Ramos (cell line): ENCODE results near the gene RAPGEF2.
"Not testable (repeated sequence)": the region's sequence is repeated elsewhere in the genome, so short reads cannot be mapped to it uniquely, and the experiment has no call there.

Experiments used
- in situ Hi-C: fragments of 300-500 bp; cut with MboI; formaldehyde crosslinking; loops from one replicate; pipeline ENCODE4 v1.14.3; 2022; ENCODE audit warnings: low sequenced_read_pairs; ENCODE audit not compliant: unreplicated experiment

The RAPGEF2 gene

GRCh38 chr4:159102622-159103383 is at the start of gene RAPGEF2:
Gene RAPGEF2, plus strand, starts transcription at chr4:159103079. Its CDS starts 1,084 bp downstream, at chr4:159104163.
- in situ Hi-C loops: no loop called here

GRCh38 chr4:159055833-159056232 is 47.0 kb upstream of the RAPGEF2 start:
- in situ Hi-C loops: no loop called here

GRCh38 chr4:159060161-159060560 is 42.7 kb upstream of the RAPGEF2 start:
- in situ Hi-C loops: no loop called here

GRCh38 chr4:159062381-159062780 is 40.5 kb upstream of the RAPGEF2 start:
- in situ Hi-C loops: no loop called here

GRCh38 chr4:159065513-159066240 is 37.2 kb upstream of the RAPGEF2 start:
- in situ Hi-C loops: no loop called here

- in situ Hi-C loops: not testable (repeated sequence)
These were observed 34.7 kb upstream of the RAPGEF2 start for GRCh38 chr4:159068139-159068538.

- in situ Hi-C loops: no loop called here
These were observed 33.0 kb upstream of the RAPGEF2 start for GRCh38 chr4:159069922-159070321.

GRCh38 chr4:159070742-159071141 is 32.1 kb upstream of the RAPGEF2 start:
- in situ Hi-C loops: no loop called here

- in situ Hi-C loops: no loop called here
These were observed 31.5 kb upstream of the RAPGEF2 start for GRCh38 chr4:159071178-159071968.

- in situ Hi-C loops: no loop called here
These were observed 30.7 kb upstream of the RAPGEF2 start for GRCh38 chr4:159071969-159072765.

- in situ Hi-C loops: no loop called here
These were observed 27.3 kb upstream of the RAPGEF2 start for GRCh38 chr4:159075531-159075932.

GRCh38 chr4:159077018-159077417 is 25.9 kb upstream of the RAPGEF2 start:
- in situ Hi-C loops: not testable (repeated sequence)

GRCh38 chr4:159077702-159078495 is 25.0 kb upstream of the RAPGEF2 start:
- in situ Hi-C loops: no loop called here

GRCh38 chr4:159079074-159079473 is 23.8 kb upstream of the RAPGEF2 start:
- in situ Hi-C loops: no loop called here

GRCh38 chr4:159086606-159087005 is 16.3 kb upstream of the RAPGEF2 start:
- in situ Hi-C loops: no loop called here

- in situ Hi-C loops: no loop called here
These were observed 12.6 kb upstream of the RAPGEF2 start for GRCh38 chr4:159090255-159090654.

- in situ Hi-C loops: not testable (repeated sequence)
These were observed 8.7 kb upstream of the RAPGEF2 start for GRCh38 chr4:159094156-159094555.

GRCh38 chr4:159096434-159096833 is 6.4 kb upstream of the RAPGEF2 start:
- in situ Hi-C loops: no loop called here

GRCh38 chr4:159097144-159097543 is 5.7 kb upstream of the RAPGEF2 start:
- in situ Hi-C loops: no loop called here
